Mesenchymal stem cell (in vitro differentiated cells and primary cell): Measurements from ENCODE around the gene CDC42BPA.
"Not testable (repeated sequence)": the region's sequence is repeated elsewhere in the genome, so short reads cannot be mapped to it uniquely, and the experiment has no call there.

Experiments used
- DNase-seq: peaks from one replicate; pipeline ENCODE4 v3.0.0-alpha.2; 2013
- H2AFZ ChIP-seq: one replicate; pipeline ENCODE4 v1.6.1; 2013; ENCODE audit warnings: low read depth, mild to moderate bottlenecking, control low read depth, inconsistent platforms, low read length, moderate library complexity
- H2AK5ac ChIP-seq: 2 replicates; pipeline ENCODE4 v1.6.1; 2013; ENCODE audit warnings: low read length, moderate library complexity, mild to moderate bottlenecking, inconsistent platforms; ENCODE audit not compliant: severe bottlenecking
- H2BK120ac ChIP-seq: one replicate; pipeline ENCODE4 v1.6.1; 2013; ENCODE audit warnings: low read depth, mild to moderate bottlenecking, inconsistent platforms, low read length, moderate library complexity
- H2BK12ac ChIP-seq, 2 experiments: one replicate each; pipeline ENCODE4 v1.6.1; 2013; ENCODE audit warnings: inconsistent platforms in 2 of 2, low read length in 2 of 2, mild to moderate bottlenecking in 2 of 2, moderate library complexity in 2 of 2, control low read depth in 1 of 2
- H2BK15ac ChIP-seq: one replicate; pipeline ENCODE4 v1.6.1; 2013; ENCODE audit warnings: mild to moderate bottlenecking, low read depth, inconsistent platforms; ENCODE audit not compliant: poor library complexity, severe bottlenecking
- H2BK5ac ChIP-seq: 2 replicates; pipeline ENCODE4 v1.6.1; 2013; ENCODE audit warnings: low read depth, mild to moderate bottlenecking, low read length, control low read depth, inconsistent platforms; ENCODE audit not compliant: poor library complexity, severe bottlenecking
- H3K14ac ChIP-seq, 2 experiments: one replicate each; pipeline ENCODE4 v1.6.1; 2013; ENCODE audit warnings: inconsistent platforms in 2 of 2, low read length in 2 of 2, control low read depth in 1 of 2, mild to moderate bottlenecking in 1 of 2, moderate library complexity in 1 of 2
- H3K18ac ChIP-seq, 2 experiments: one replicate each; pipeline ENCODE4 v1.6.1; 2013; ENCODE audit warnings: inconsistent platforms in 2 of 2, low read length in 2 of 2, control low read depth in 1 of 2, low read depth in 1 of 2, mild to moderate bottlenecking in 1 of 2
- H3K23ac ChIP-seq, 2 experiments: one replicate each; pipeline ENCODE4 v1.6.1; 2013; ENCODE audit warnings: inconsistent platforms in 2 of 2, low read length in 2 of 2, mild to moderate bottlenecking in 2 of 2, moderate library complexity in 2 of 2, control low read depth in 1 of 2
- H3K27ac ChIP-seq: 2 replicates; pipeline ENCODE4 v1.5.1; 2013; ENCODE audit warnings: mild to moderate bottlenecking, moderate library complexity, low read length, control low read depth, inconsistent platforms; ENCODE audit not compliant: poor library complexity, severe bottlenecking
- H3K27me3 ChIP-seq, 2 experiments: 2 replicates each; pipeline versions ENCODE4 v1.6.1 to v1.7.0; 2013; ENCODE audit warnings: low read length in 2 of 2, mild to moderate bottlenecking in 2 of 2, moderate library complexity in 2 of 2, control low read depth in 1 of 2, inconsistent platforms in 1 of 2; ENCODE audit not compliant: control insufficient read depth in 1 of 2, insufficient read depth in 1 of 2
- H3K36me3 ChIP-seq, 2 experiments: 2 replicates each; pipeline versions ENCODE4 v1.6.1 to v1.7.0; 2013; ENCODE audit warnings: low read length in 2 of 2, control low read depth in 1 of 2, inconsistent platforms in 1 of 2, low read depth in 1 of 2, mild to moderate bottlenecking in 1 of 2; ENCODE audit not compliant: insufficient read depth in 2 of 2, control insufficient read depth in 1 of 2
- H3K4ac ChIP-seq, 2 experiments: one replicate each; pipeline ENCODE4 v1.6.1; 2013; ENCODE audit warnings: inconsistent platforms in 2 of 2, low read length in 2 of 2, mild to moderate bottlenecking in 2 of 2, moderate library complexity in 2 of 2, control low read depth in 1 of 2, low read depth in 1 of 2
- H3K4me1 ChIP-seq: 2 replicates; pipeline ENCODE4 v1.6.1; 2013; ENCODE audit warnings: low read depth, low read length, control low read depth; ENCODE audit not compliant: control insufficient read depth, insufficient read depth
- H3K4me2 ChIP-seq: 2 replicates; pipeline ENCODE4 v1.6.1; 2013; ENCODE audit warnings: low read length, mild to moderate bottlenecking, inconsistent platforms; ENCODE audit not compliant: poor library complexity, severe bottlenecking
- H3K4me3 ChIP-seq, 2 experiments: 2 replicates each; pipeline versions ENCODE4 v1.5.1 to v1.7.0; 2013; ENCODE audit warnings: low read length in 2 of 2, mild to moderate bottlenecking in 2 of 2, control low read depth in 1 of 2, low read depth in 1 of 2; ENCODE audit not compliant: insufficient read depth in 1 of 2
- H3K79me1 ChIP-seq: replicated peaks from 2 replicates; pipeline ENCODE4 v1.6.1; 2013; ENCODE audit warnings: mild to moderate bottlenecking, control low read depth, low read length, inconsistent platforms; ENCODE audit not compliant: poor library complexity, severe bottlenecking
- H3K9ac ChIP-seq: 2 replicates; pipeline ENCODE4 v1.7.0; 2013; ENCODE audit warnings: mild to moderate bottlenecking, low read length, moderate library complexity
- H3K9me3 ChIP-seq: 2 replicates; pipeline ENCODE4 v1.7.0; 2013; ENCODE audit warnings: mild to moderate bottlenecking, low read length; ENCODE audit not compliant: control insufficient read depth
- H4K8ac ChIP-seq: one replicate; pipeline ENCODE4 v1.6.1; 2013; ENCODE audit warnings: inconsistent platforms, mild to moderate bottlenecking, low read length, moderate library complexity
- H4K91ac ChIP-seq: one replicate; pipeline ENCODE4 v1.6.1; 2013; ENCODE audit warnings: mild to moderate bottlenecking, low read length, inconsistent platforms
- WGBS: methylation state at CpG from one replicate; pipeline ENCODE4 v1.1.7; 2013; ENCODE audit warnings: mixed read lengths; 5-methylcytosine and 5-hydroxymethylcytosine counted together

The CDC42BPA gene

DNA sequence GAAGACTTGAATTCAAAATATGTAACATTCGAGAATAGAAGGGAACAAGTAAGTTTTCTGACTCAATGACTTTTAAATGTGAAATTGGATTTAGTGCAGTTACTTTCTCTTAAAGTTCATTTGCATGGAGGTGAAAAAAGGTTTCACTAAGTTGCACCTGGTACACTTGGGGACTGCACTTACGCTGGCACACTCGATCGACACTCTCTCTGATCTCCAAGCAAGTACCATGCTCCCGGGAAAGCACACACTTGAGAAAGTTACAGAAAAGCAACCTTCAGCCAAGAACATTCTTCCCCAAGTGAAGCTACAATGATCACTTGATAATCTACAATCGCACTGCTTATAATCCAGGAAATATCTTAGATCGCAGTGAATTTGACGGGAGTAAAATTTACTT, 315.1 kb downstream of the CDC42BPA start:
- DNase-seq, result no peak
- no peak overlapping the region for H3K14ac ChIP-seq
- no peak overlapping the region for H2AK5ac ChIP-seq
- H3K4me2 ChIP-seq, result no peak overlapping the region
- H3K9ac ChIP-seq, result no peak overlapping the region
- H3K27me3 ChIP-seq, result no peaks in the 10 kb centered on the region
- over 99% methylated on average over 8 of the region's 8 CpGs for WGBS
- H3K18ac ChIP-seq, result no peak overlapping the region
- peaks cover 20 to 50% of the 10 kb centered on the region in 2 experiments for H3K36me3 ChIP-seq
- no peak overlapping the region for H3K27ac ChIP-seq
- H2BK12ac ChIP-seq, result no peak overlapping the region
- H3K4me3 ChIP-seq, result no peak overlapping the region
- H2BK15ac ChIP-seq, result no peak overlapping the region
- no peak overlapping the region for H3K23ac ChIP-seq
- H3K4ac ChIP-seq, result no peak overlapping the region
- no peak overlapping the region for H2BK120ac ChIP-seq
- no peak overlapping the region for H2BK5ac ChIP-seq
- peaks cover 9% of the 10 kb centered on the region for H3K79me1 ChIP-seq
- H3K4me1 ChIP-seq, result peaks cover 4% of the 10 kb centered on the region
- H2AFZ ChIP-seq, result no peak overlapping the region
- H4K91ac ChIP-seq, result no peak overlapping the region
- no peak overlapping the region for H4K8ac ChIP-seq
- no peaks in the 10 kb centered on the region for H3K9me3 ChIP-seq

GRCh38 chr1:227002531-227003049, 315.7 kb downstream of the CDC42BPA start:
- Histone ChIP-seq H3K9ac (no peak overlapping the region), H4K8ac (no peak overlapping the region), H4K91ac (no peak overlapping the region), H3K27me3 (no peaks in the 10 kb centered on the region), H3K79me1 (peaks cover 9% of the 10 kb centered on the region), H3K27ac (no peak overlapping the region), H3K14ac (no peak overlapping the region), H2BK120ac (no peak overlapping the region), H2BK5ac (no peak overlapping the region), H3K4me2 (no peak overlapping the region), H2AFZ (no peak overlapping the region), H3K4ac (no peak overlapping the region), H3K4me1 (peaks cover 4% of the 10 kb centered on the region), H2AK5ac (no peak overlapping the region), H3K23ac (no peak overlapping the region), H3K4me3 (no peak overlapping the region), H2BK15ac (no peak overlapping the region), H3K9me3 (no peaks in the 10 kb centered on the region), H2BK12ac (no peak overlapping the region), H3K18ac (no peak overlapping the region), H3K36me3 (peaks cover 20 to 50% of the 10 kb centered on the region in 2 experiments)
- WGBS, result 77% methylated on average over 3 of the region's 3 CpGs
- DNase-seq, result no peak

DNA sequence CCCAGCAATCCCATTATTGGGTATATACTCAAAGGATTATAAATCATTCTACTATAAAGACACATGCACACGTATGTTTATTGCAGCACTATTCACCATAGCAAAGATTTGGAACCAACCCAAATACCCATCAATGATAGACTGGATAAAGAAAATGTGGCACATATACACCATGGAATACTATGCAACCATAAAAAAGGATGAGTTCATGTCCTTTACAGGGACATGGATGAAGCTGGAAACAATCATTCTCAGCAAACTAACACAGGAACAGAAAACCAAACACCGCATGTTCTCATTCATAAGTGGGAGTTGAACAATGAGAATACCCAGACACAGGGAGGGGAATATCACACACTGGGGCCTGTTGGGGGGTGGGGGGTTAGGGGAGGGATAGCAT, 318.7 kb downstream of the CDC42BPA start:
- H2AK5ac ChIP-seq, H2BK5ac ChIP-seq, H3K4me3 ChIP-seq, H2BK15ac ChIP-seq, H3K18ac ChIP-seq, DNase-seq, H2BK12ac ChIP-seq, H3K27ac ChIP-seq, H3K9me3 ChIP-seq, H3K4ac ChIP-seq, H3K23ac ChIP-seq, H3K9ac ChIP-seq, H3K79me1 ChIP-seq, H2AFZ ChIP-seq, H4K91ac ChIP-seq, H2BK120ac ChIP-seq, H3K4me1 ChIP-seq, H3K14ac ChIP-seq, H3K27me3 ChIP-seq, H4K8ac ChIP-seq, H3K4me2 ChIP-seq: not testable (repeated sequence)
- WGBS, result no CpG with 5 or more reads among the region's 2 CpGs
- H3K36me3 ChIP-seq, result peaks cover 14 to 47% of the 10 kb centered on the region in 2 experiments

- H3K4ac ChIP-seq, result no peak overlapping the region
- H3K27me3 ChIP-seq, result no peaks in the 10 kb centered on the region
- peaks cover 14% of the 10 kb centered on the region for H3K4me1 ChIP-seq
- no peak for DNase-seq
- no peak overlapping the region for H3K14ac ChIP-seq
- WGBS, result 97% methylated on average over 10 of the region's 13 CpGs
- H2AK5ac ChIP-seq, result no peak overlapping the region
- no peak overlapping the region for H3K23ac ChIP-seq
- peaks cover 6 to 43% of the 10 kb centered on the region in 2 experiments for H3K36me3 ChIP-seq
- H3K9me3 ChIP-seq, result no peaks in the 10 kb centered on the region
- H3K4me2 ChIP-seq, result no peak overlapping the region
- H3K79me1 ChIP-seq, result peaks cover 3% of the 10 kb centered on the region
- no peak overlapping the region for H2BK5ac ChIP-seq
- no peak overlapping the region for H2BK120ac ChIP-seq
- H2BK12ac ChIP-seq, result no peak overlapping the region
- H3K18ac ChIP-seq, result no peak overlapping the region
- H4K91ac ChIP-seq, result no peak overlapping the region
- no peak overlapping the region for H2AFZ ChIP-seq
- no peak overlapping the region for H3K4me3 ChIP-seq
- H4K8ac ChIP-seq, result no peak overlapping the region
- H3K9ac ChIP-seq, result no peak overlapping the region
- H2BK15ac ChIP-seq, result no peak overlapping the region
- no peak overlapping the region for H3K27ac ChIP-seq
These were observed 322.6 kb downstream of the CDC42BPA start for GRCh38 chr1:226995365-226996332.
